GM23338 (cell line): ENCODE results near the gene GAS6. TPM values are rescaled to one million over a fixed set of nuclear protein-coding genes. Genes with fewer than 3 reads are reported as not detected.

Experiments used
- ATAC-seq: fragments of 200-7000 bp; cut with Tn5 transposase; 3 replicates; pipeline ENCODE4 v1.9.1; 2020
- DNase-seq: peaks from one replicate; pipeline ENCODE4 v3.0.0-alpha.2; 2015; ENCODE audit warnings: low spot score
- H2AFZ ChIP-seq: fragments of 200-600 bp; sonication (generic); 2 replicates; pipeline ENCODE4 v1.8.0; 2016; ENCODE audit warnings: antibody characterized with exemption, mild to moderate bottlenecking, moderate library complexity
- H3F3A ChIP-seq: fragments of 200-600 bp; sonication (generic); replicated peaks from 2 replicates; pipeline ENCODE4 v1.8.0; 2017; ENCODE audit warnings: antibody characterized with exemption, mixed run types, low read depth
- H3K27ac ChIP-seq: fragments of 200-600 bp; sonication (generic); 2 replicates; pipeline ENCODE4 v1.6.1; 2016; ENCODE audit warnings: low read depth
- H3K27me3 ChIP-seq: fragments of 200-600 bp; sonication (generic); 2 replicates; pipeline ENCODE4 v1.8.0; 2016; ENCODE audit warnings: mild to moderate bottlenecking, mixed run types, moderate library complexity; ENCODE audit not compliant: insufficient read depth
- H3K36me3 ChIP-seq: fragments of 200-600 bp; sonication (generic); 2 replicates; pipeline ENCODE4 v1.8.0; 2016; ENCODE audit warnings: mild to moderate bottlenecking; ENCODE audit not compliant: insufficient read depth
- H3K4me1 ChIP-seq: fragments of 200-600 bp; sonication (generic); 2 replicates; pipeline ENCODE4 v1.8.0; 2016; ENCODE audit warnings: mild to moderate bottlenecking, moderate library complexity; ENCODE audit not compliant: insufficient read depth
- H3K4me2 ChIP-seq: fragments of 200-600 bp; sonication (generic); 2 replicates; pipeline ENCODE4 v1.7.1; 2017; ENCODE audit warnings: mixed run types
- H3K4me3 ChIP-seq: fragments of 200-600 bp; sonication (generic); 2 replicates; pipeline ENCODE4 v1.6.1; 2016; ENCODE audit warnings: mixed run types
- H3K79me2 ChIP-seq: fragments of 200-600 bp; sonication (generic); replicated peaks from 2 replicates; pipeline ENCODE4 v1.8.0; 2017; ENCODE audit warnings: mild to moderate bottlenecking; ENCODE audit not compliant: insufficient read depth
- H3K9me2 ChIP-seq: fragments of 200-600 bp; sonication (generic); 2 replicates; pipeline ENCODE4 v1.8.0; 2017; ENCODE audit not compliant: insufficient read depth
- H4K20me1 ChIP-seq: fragments of 200-600 bp; sonication (generic); replicated peaks from 2 replicates; pipeline ENCODE4 v1.8.0; 2017; ENCODE audit warnings: mild to moderate bottlenecking; ENCODE audit not compliant: insufficient read depth
- H3K27ac Mint-ChIP-seq: 2 replicates; pipeline ENCODE4 v1.8.0; 2020; ENCODE audit warnings: inconsistent platforms, mild to moderate bottlenecking, moderate library complexity, mixed read lengths
- H3K27me3 Mint-ChIP-seq: 3 replicates; pipeline ENCODE4 v1.8.0; 2022; ENCODE audit warnings: low read depth, mild to moderate bottlenecking, moderate library complexity, mixed read lengths, inconsistent platforms; ENCODE audit not compliant: insufficient read depth, poor library complexity
- H3K36me3 Mint-ChIP-seq: 3 replicates; pipeline ENCODE4 v1.8.0; 2021; ENCODE audit warnings: low read depth, mild to moderate bottlenecking, inconsistent platforms, moderate library complexity, mixed read lengths
- H3K4me1 Mint-ChIP-seq: 3 replicates; pipeline ENCODE4 v1.8.0; 2020; ENCODE audit warnings: mild to moderate bottlenecking, inconsistent platforms, mixed read lengths
- H3K4me3 Mint-ChIP-seq: 3 replicates; pipeline ENCODE4 v1.8.0; 2021; ENCODE audit warnings: moderate library complexity, mild to moderate bottlenecking, inconsistent platforms, mixed read lengths
- H3K9me3 Mint-ChIP-seq: 3 replicates; pipeline ENCODE4 v1.8.0; 2020; ENCODE audit warnings: moderate library complexity, mild to moderate bottlenecking, inconsistent platforms, mixed read lengths
- CREB1 ChIP-seq: fragments of 250-450 bp; sonication (Bioruptor Pico); IDR thresholded peaks from 2 replicates; pipeline ENCODE4 v1.5.0; 2020; ENCODE audit warnings: low read depth, mild to moderate bottlenecking, moderate library complexity
- CTCF ChIP-seq, 2 experiments: fragments of 200-600 bp in 1 of 2; sonication (generic) in 1 of 2; conservative IDR thresholded peaks; 2 replicates each; pipeline versions ENCODE4 v1.5.1 to v1.6.1; 2016 to 2017; ENCODE audit warnings: antibody characterized with exemption in 2 of 2, low read depth in 2 of 2, mild to moderate bottlenecking in 2 of 2, moderate library complexity in 1 of 2
- ETS1 ChIP-seq: IDR thresholded peaks from 2 replicates; pipeline ENCODE4 v1.6.1; 2016; ENCODE audit warnings: antibody characterized with exemption
- EZH2 ChIP-seq: fragments of 200-600 bp; sonication (generic); IDR thresholded peaks from one replicate; pipeline ENCODE4 v1.8.0; 2017; ENCODE audit warnings: antibody characterized with exemption, mild to moderate bottlenecking, low read depth; ENCODE audit not compliant: unreplicated experiment
- EZH2phosphoT487 ChIP-seq: fragments of 200-600 bp; sonication (generic); IDR thresholded peaks from one replicate; pipeline ENCODE4 v1.8.1; 2018; ENCODE audit warnings: antibody characterized with exemption; ENCODE audit not compliant: unreplicated experiment
- JUNB ChIP-seq: IDR thresholded peaks from one replicate; pipeline ENCODE4 v1.6.1; 2016; ENCODE audit warnings: antibody characterized with exemption; ENCODE audit not compliant: unreplicated experiment
- NANOG ChIP-seq: IDR thresholded peaks from 2 replicates; pipeline ENCODE4 v1.6.1; 2016; ENCODE audit warnings: antibody characterized with exemption, borderline replicate concordance
- POLR2AphosphoS5 ChIP-seq: IDR thresholded peaks from 2 replicates; pipeline ENCODE4 v1.6.1; 2016; ENCODE audit warnings: antibody characterized with exemption, low read depth
- REST ChIP-seq: IDR thresholded peaks from one replicate; pipeline ENCODE4 v1.6.1; 2018; ENCODE audit warnings: antibody characterized with exemption; ENCODE audit not compliant: unreplicated experiment
- STAT1 ChIP-seq: IDR thresholded peaks from one replicate; pipeline ENCODE4 v1.6.1; 2016; ENCODE audit warnings: antibody characterized with exemption; ENCODE audit not compliant: unreplicated experiment
- ZNF114 ChIP-seq: fragments of 250-450 bp; sonication (Bioruptor Pico); IDR thresholded peaks from 2 replicates; pipeline ENCODE4 v1.5.0; 2020; ENCODE audit warnings: mild to moderate bottlenecking, moderate library complexity
- ZNF331 ChIP-seq: fragments of 250-450 bp; sonication (Bioruptor Pico); IDR thresholded peaks from 2 replicates; pipeline ENCODE4 v1.5.0; 2020; ENCODE audit warnings: low read depth, mild to moderate bottlenecking, moderate library complexity
- ZNF462 ChIP-seq: fragments of 250-450 bp; sonication (Bioruptor Pico); IDR thresholded peaks from 2 replicates; pipeline ENCODE4 v1.5.0; 2020; ENCODE audit warnings: mild to moderate bottlenecking, moderate library complexity
- polyA plus RNA-seq: library from polyadenylated mRNA; unstranded; fragments of >200 nt; fragmentation: Nextera tagmentation; extraction: Ambion mirVana; gene quantifications from 2 replicates; pipeline ENCODE4 v1.2.1, GENCODE V29; 2016
- total RNA-seq: library from RNA; depleted of rRNA; stranded (reverse); fragments of >200 nt; shearing (Covaris generic); gene quantifications from 2 replicates; pipeline ENCODE4 v1.2.3, GENCODE V29; 2014

GAS6 gene
- total and polyA plus RNA-seq, 2 experiments from 2014 or later: 7.9 to 21.2 TPM

GRCh38 chr13:113801289-113801961 is 62.5 kb downstream of the GAS6 start:
- Mint-ChIP-seq H3K9me3 (no peaks in the 10 kb centered on the region), H3K27me3 (peaks cover 13% of the 10 kb centered on the region), H3K4me1 (no peaks in the 10 kb centered on the region), H3K27ac (no peak overlapping the region), H3K36me3 (no peaks in the 10 kb centered on the region), H3K4me3 (no peak overlapping the region)
- Histone ChIP-seq H3F3A (no peaks in the 10 kb centered on the region), H3K27me3 (no peaks in the 10 kb centered on the region), H3K79me2 (no peaks in the 10 kb centered on the region), H3K9me2 (no peaks in the 10 kb centered on the region), H3K4me1 (no peaks in the 10 kb centered on the region), H4K20me1 (no peaks in the 10 kb centered on the region), H3K4me2 (no peak overlapping the region), H3K4me3 (no peak overlapping the region), H3K27ac (no peak overlapping the region), H2AFZ (no peak overlapping the region), H3K36me3 (no peaks in the 10 kb centered on the region)
- DNase-seq (no peak), ATAC-seq (no peak)
- TF ChIP-seq NANOG (no peak), EZH2 (no peak), STAT1 (no peak), ZNF331 (CRISPR knock-in tag) (no peak), POLR2AphosphoS5 (no peak), CREB1 (no peak), REST (no peak), ZNF114 (no peak), ZNF462 (CRISPR knock-in tag) (no peak), EZH2phosphoT487 (no peak), CTCF (conservative IDR thresholded peaks at IDR 0.05; ENCODE audit: low read depth in 2 of 2) (no peak), JUNB (no peak), ETS1 (no peak)
